Astrocyte (in vitro differentiated cells and primary cell): ENCODE results near the gene SPAG7. TPM values are rescaled to one million over a fixed set of nuclear protein-coding genes. Genes with fewer than 3 reads are reported as not detected.

Source experiments
- DNase-seq: peaks from one replicate; pipeline ENCODE4 v3.0.0-alpha.2; 2010; ENCODE audit warnings: low read depth
- FAIRE-seq: peaks from 2 replicates; lab custom pipeline; 2011; peaks lifted over from hg19 to GRCh38; lab: Jason Lieb, UNC
- H2AFZ ChIP-seq: 2 replicates; pipeline ENCODE4 v1.6.0; 2012; ENCODE audit warnings: low read depth, low read length, inconsistent platforms
- H3K27ac ChIP-seq: 2 replicates; pipeline ENCODE4 v1.5.1; 2011; ENCODE audit warnings: low read depth, low read length, inconsistent platforms
- H3K27me3 ChIP-seq: 2 replicates; pipeline ENCODE4 v1.6.0; 2011; ENCODE audit warnings: low read length, inconsistent platforms; ENCODE audit not compliant: insufficient read depth
- H3K36me3 ChIP-seq: 2 replicates; pipeline ENCODE4 v1.5.1; 2011; ENCODE audit warnings: low read length, inconsistent platforms; ENCODE audit not compliant: insufficient read depth
- H3K4me1 ChIP-seq: 2 replicates; pipeline ENCODE4 v1.5.1; 2011; ENCODE audit warnings: low read length, inconsistent platforms; ENCODE audit not compliant: insufficient read depth
- H3K4me2 ChIP-seq: 2 replicates; pipeline ENCODE4 v1.6.0; 2012; ENCODE audit warnings: low read length, inconsistent platforms
- H3K4me3 ChIP-seq: 2 replicates; pipeline ENCODE4 v1.5.1; 2011; ENCODE audit warnings: low read depth, mild to moderate bottlenecking, low read length, inconsistent platforms; ENCODE audit not compliant: insufficient read depth
- H3K79me2 ChIP-seq: 2 replicates; pipeline ENCODE4 v1.6.0; 2012; ENCODE audit warnings: mild to moderate bottlenecking, low read length, inconsistent platforms; ENCODE audit not compliant: insufficient read depth
- H3K9ac ChIP-seq: 2 replicates; pipeline ENCODE4 v1.6.0; 2012; ENCODE audit warnings: mild to moderate bottlenecking, low read length, inconsistent platforms
- H3K9me3 ChIP-seq: 2 replicates; pipeline ENCODE4 v1.5.1; 2012; ENCODE audit warnings: low read depth, mild to moderate bottlenecking, low read length, inconsistent platforms; ENCODE audit not compliant: insufficient read depth
- H4K20me1 ChIP-seq: 2 replicates; pipeline ENCODE4 v1.6.0; 2012; ENCODE audit warnings: low read length, inconsistent platforms; ENCODE audit not compliant: insufficient read depth
- H3K27ac Mint-ChIP-seq: one replicate; pipeline ENCODE4 v1.8.0; 2021; ENCODE audit warnings: mild to moderate bottlenecking, mixed read lengths; ENCODE audit not compliant: unreplicated experiment
- H3K27me3 Mint-ChIP-seq: one replicate; pipeline ENCODE4 v1.8.0; 2021; ENCODE audit warnings: low read depth, mixed read lengths; ENCODE audit not compliant: unreplicated experiment
- H3K36me3 Mint-ChIP-seq: one replicate; pipeline ENCODE4 v1.8.0; 2021; ENCODE audit warnings: low read depth, mixed read lengths; ENCODE audit not compliant: unreplicated experiment
- H3K4me1 Mint-ChIP-seq: one replicate; pipeline ENCODE4 v1.8.0; 2021; ENCODE audit warnings: low read depth, mixed read lengths; ENCODE audit not compliant: unreplicated experiment
- H3K4me3 Mint-ChIP-seq: one replicate; pipeline ENCODE4 v1.8.0; 2021; ENCODE audit warnings: mild to moderate bottlenecking, moderate library complexity, mixed read lengths; ENCODE audit not compliant: unreplicated experiment
- H3K9me3 Mint-ChIP-seq: one replicate; pipeline ENCODE4 v1.8.0; 2021; ENCODE audit warnings: mild to moderate bottlenecking, mixed read lengths; ENCODE audit not compliant: unreplicated experiment
- CTCF ChIP-seq: IDR thresholded peaks from 2 replicates; pipeline ENCODE4 v1.5.1; 2011; ENCODE audit warnings: low read depth, mild to moderate bottlenecking, inconsistent platforms, low read length, moderate library complexity; ENCODE audit not compliant: insufficient read depth
- EZH2 ChIP-seq: IDR thresholded peaks from 2 replicates; pipeline ENCODE4 v1.6.1; 2012; ENCODE audit warnings: mild to moderate bottlenecking, low read length, inconsistent platforms; ENCODE audit not compliant: insufficient read depth
- total RNA-seq: library from RNA; stranded (reverse); gene quantifications from 2 replicates; pipeline ENCODE4 v1.2.1, GENCODE V29; 2021

Gene SPAG7
- total RNA-seq, 1 donor from 2014 or later = 60.9 TPM

GRCh38 chr17:5000237-5000639 lies 32.6 kb upstream of the SPAG7 start:
- H3K27me3 ChIP-seq = no peaks in the 10 kb centered on the region
- Mint-ChIP-seq H3K27ac (peak overlapping the region; percentile 34), H3K36me3 (peaks cover 30% of the 10 kb centered on the region), H3K27me3 (peaks cover 2% of the 10 kb centered on the region), H3K4me3 (no peak overlapping the region), H3K4me1 (peaks cover 10% of the 10 kb centered on the region), H3K9me3 (peaks cover 2% of the 10 kb centered on the region)
- no peaks in the 10 kb centered on the region for H3K9me3 ChIP-seq
- TF ChIP-seq CTCF (no peak), EZH2 (no peak)
- H3K9ac ChIP-seq = no peak overlapping the region
- H3K4me2 ChIP-seq = peak overlapping the region; percentile 99
- H3K79me2 ChIP-seq = peaks cover 35% of the 10 kb centered on the region
- no peak for DNase-seq
- H3K4me3 ChIP-seq = no peak overlapping the region
- no peak overlapping the region for H2AFZ ChIP-seq
- H4K20me1 ChIP-seq = peaks cover 56% of the 10 kb centered on the region
- peaks cover 24% of the 10 kb centered on the region for H3K4me1 ChIP-seq
- no peak overlapping the region for H3K27ac ChIP-seq
- FAIRE-seq = no peak
- peaks cover 29% of the 10 kb centered on the region for H3K36me3 ChIP-seq

DNA sequence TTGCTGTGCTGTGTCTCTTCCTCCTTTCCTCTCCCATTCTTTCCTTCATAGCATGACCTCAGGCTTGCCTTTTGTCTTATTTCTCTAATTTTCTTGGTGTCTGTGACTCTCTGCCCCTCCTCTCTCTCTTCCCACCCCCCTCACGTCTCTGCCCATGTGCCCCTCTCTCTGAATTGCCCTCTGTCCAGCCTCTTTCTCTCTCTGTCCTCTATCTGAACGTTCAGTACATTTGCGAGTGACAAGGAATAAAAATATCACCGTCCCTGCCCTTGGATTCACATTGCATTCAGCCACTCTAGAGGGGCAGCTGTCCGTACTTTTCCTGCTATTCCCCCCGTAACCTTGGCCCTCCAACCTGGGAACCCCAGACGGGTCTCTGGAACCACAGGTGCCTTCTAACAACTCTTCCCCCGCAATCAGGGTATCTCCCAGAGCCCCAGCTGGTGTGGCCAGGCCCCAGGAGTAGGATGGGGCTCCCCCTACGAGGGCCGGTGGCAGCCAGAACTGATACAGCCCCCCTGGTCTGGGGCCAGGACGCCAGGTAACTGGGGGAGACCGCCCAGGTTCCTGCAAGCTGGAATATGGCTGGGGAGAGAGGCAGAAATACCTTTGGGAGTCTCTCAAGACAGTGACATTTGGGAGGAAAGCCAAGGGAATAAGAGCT lies 31.9 kb upstream of the SPAG7 start:
- H3K36me3 Mint-ChIP-seq = peaks cover 23% of the 10 kb centered on the region
- Histone ChIP-seq H3K9ac (peak overlapping the region; percentile 85), H3K27ac (no peak overlapping the region), H3K36me3 (peaks cover 23% of the 10 kb centered on the region), H4K20me1 (peaks cover 56% of the 10 kb centered on the region), H3K4me3 (peak overlapping the region; percentile 69), H3K9me3 (no peaks in the 10 kb centered on the region), H3K79me2 (peaks cover 35% of the 10 kb centered on the region), H3K4me2 (peak overlapping the region; percentile 99), H2AFZ (no peak overlapping the region), H3K4me1 (peaks cover 24% of the 10 kb centered on the region), H3K27me3 (no peaks in the 10 kb centered on the region)
- FAIRE-seq = no peak
- H3K4me3 Mint-ChIP-seq = peak overlapping the region; percentile 91
- H3K4me1 Mint-ChIP-seq = peaks cover 10% of the 10 kb centered on the region
- no peak for TF ChIP-seq EZH2
- no peak for TF ChIP-seq CTCF
- H3K27me3 Mint-ChIP-seq = peaks cover 2% of the 10 kb centered on the region
- peak overlapping the region; percentile 63 for H3K27ac Mint-ChIP-seq
- DNase-seq = no peak
- peaks cover 2% of the 10 kb centered on the region for H3K9me3 Mint-ChIP-seq
